ENCODE measurements around the gene SLC39A10. TPM values are rescaled to one million over a fixed set of nuclear protein-coding genes. Genes with fewer than 3 reads are reported as not detected.
"Not testable (repeated sequence)": the region's sequence is repeated elsewhere in the genome, so short reads cannot be mapped to it uniquely, and the experiment has no call there.

SLC39A10 gene
- total RNA-seq, 3 donors from 2014 or later: 15.3 to 22.6 (median 18.6) TPM

- Histone ChIP-seq H3K4me3 (no peak overlapping the region), H3K36me3 (ENCODE audit: low read depth) (no peaks in the 10 kb centered on the region), H3K9me3 (no peaks in the 10 kb centered on the region), H3K4me1 (ENCODE audit: low read depth) (peaks cover 7% of the 10 kb centered on the region)
- ATAC-seq (no peak), DNase-seq (no peak)
- intact Hi-C loops (cut with DNase I, micrococcal nuclease): no loop called here
- no peak for TF ChIP-seq CTCF (IDR thresholded peaks at IDR 0.05)
Observed at GRCh38 chr2:195646424-195646823, 10.6 kb upstream of the SLC39A10 start.

- no peak for TF ChIP-seq CTCF (IDR thresholded peaks at IDR 0.05)
- DNase-seq (no peak), ATAC-seq (no peak)
- H3K4me1 ChIP-seq (ENCODE audit: low read depth): peaks cover 2% of the 10 kb centered on the region
- H3K36me3 ChIP-seq (ENCODE audit: low read depth): no peaks in the 10 kb centered on the region
- H3K4me3 ChIP-seq: no peak overlapping the region
- intact Hi-C loops (cut with DNase I, micrococcal nuclease): no loop called here
- H3K9me3 ChIP-seq: no peaks in the 10 kb centered on the region
Observed at GRCh38 chr2:195647302-195647701, 9.7 kb upstream of the SLC39A10 start.

- intact Hi-C loops (cut with DNase I, micrococcal nuclease); H3K4me1 ChIP-seq (ENCODE audit: low read depth): not testable (repeated sequence)
Observed at GRCh38 chr2:195648370-195648769, 8.7 kb upstream of the SLC39A10 start.

GRCh38 chr2:195648787-195649186 is 8.2 kb upstream of the SLC39A10 start:
- Histone ChIP-seq H3K4me1 (ENCODE audit: low read depth) (no peaks in the 10 kb centered on the region), H3K9me3 (no peaks in the 10 kb centered on the region), H3K4me3 (no peak overlapping the region), H3K36me3 (ENCODE audit: low read depth) (no peaks in the 10 kb centered on the region)
- no peak for TF ChIP-seq CTCF (IDR thresholded peaks at IDR 0.05)
- no peak for DNase-seq
- intact Hi-C loops (cut with DNase I, micrococcal nuclease): no loop called here
- no peak for ATAC-seq

More at GRCh38 chr2:195648370-195648769, 8.7 kb upstream of the SLC39A10 start:
- not testable (repeated sequence) for H3K4me3 ChIP-seq; H3K36me3 ChIP-seq (ENCODE audit: low read depth); DNase-seq; ATAC-seq; H3K9me3 ChIP-seq

GRCh38 chr2:195649629-195650190 is 7.3 kb upstream of the SLC39A10 start:
- DNase-seq (no peak), ATAC-seq (no peak)
- intact Hi-C loops (cut with DNase I, micrococcal nuclease): no loop called here
- no peak for TF ChIP-seq CTCF (IDR thresholded peaks at IDR 0.05)
- no peaks in the 10 kb centered on the region for H3K4me1 ChIP-seq (ENCODE audit: low read depth)
- no peaks in the 10 kb centered on the region for H3K9me3 ChIP-seq
- no peaks in the 10 kb centered on the region for H3K36me3 ChIP-seq (ENCODE audit: low read depth)
- no peak overlapping the region for H3K4me3 ChIP-seq

- no peak for TF ChIP-seq CTCF (IDR thresholded peaks at IDR 0.05)
- Histone ChIP-seq H3K36me3 (ENCODE audit: low read depth) (no peaks in the 10 kb centered on the region), H3K9me3 (no peaks in the 10 kb centered on the region), H3K4me1 (ENCODE audit: low read depth) (peaks cover under 1% of the 10 kb centered on the region), H3K4me3 (no peak overlapping the region)
- no peak for ATAC-seq
- no peak for DNase-seq
- intact Hi-C loops (cut with DNase I, micrococcal nuclease): no loop called here
Observed at GRCh38 chr2:195651046-195651445, 6.0 kb upstream of the SLC39A10 start.

All from mucosa of descending colon (tissue), 3 donors.